Measurements from ENCODE around the gene TNFAIP3.
A peak's percentile ranks its signal among the peaks of the same experiment; 100 is the strongest.

Gene TNFAIP3

DNA sequence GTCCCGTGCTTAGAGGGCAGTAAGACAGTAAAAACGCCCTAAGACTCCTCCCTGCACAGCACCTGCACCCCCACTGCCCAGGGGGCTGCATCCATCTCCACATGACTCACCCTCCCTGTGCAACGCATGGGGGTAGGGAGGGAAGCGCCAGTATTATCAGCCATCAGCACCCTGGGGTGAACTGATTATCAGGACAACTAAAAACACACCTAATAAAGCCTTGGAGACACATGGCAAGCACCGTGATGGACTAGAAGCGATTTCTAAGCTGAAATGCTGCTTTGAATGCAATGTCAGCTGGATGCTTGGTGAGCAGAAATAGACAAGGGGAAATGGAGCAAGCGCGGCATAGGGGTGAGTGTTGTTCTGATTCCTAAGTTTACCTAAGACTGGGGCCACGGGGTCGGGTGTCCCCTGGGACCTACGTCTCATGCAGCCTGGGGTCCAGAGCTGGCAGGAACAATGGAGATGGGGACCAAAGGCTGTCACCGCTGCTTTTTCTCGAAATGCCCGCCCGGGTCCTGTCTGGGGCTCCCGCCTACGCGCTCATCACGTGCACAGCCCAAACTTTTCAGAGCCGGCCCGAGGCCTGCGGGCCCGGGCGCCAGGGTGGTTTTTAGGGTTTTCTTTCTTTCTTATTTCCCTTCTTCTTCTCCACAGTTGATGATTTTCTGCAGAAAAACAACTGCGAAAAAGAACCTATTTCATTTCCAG, 702 bp upstream of the TNFAIP3 start:
- DNase-seq = no peak

- peak; percentile 71 for DNase-seq
Observed at GRCh38 chr6:137867685-137868509, 838 bp downstream of the TNFAIP3 start.

GRCh38 chr6:137868721-137869548, 1.9 kb downstream of the TNFAIP3 start:
- no peak for DNase-seq

DNA sequence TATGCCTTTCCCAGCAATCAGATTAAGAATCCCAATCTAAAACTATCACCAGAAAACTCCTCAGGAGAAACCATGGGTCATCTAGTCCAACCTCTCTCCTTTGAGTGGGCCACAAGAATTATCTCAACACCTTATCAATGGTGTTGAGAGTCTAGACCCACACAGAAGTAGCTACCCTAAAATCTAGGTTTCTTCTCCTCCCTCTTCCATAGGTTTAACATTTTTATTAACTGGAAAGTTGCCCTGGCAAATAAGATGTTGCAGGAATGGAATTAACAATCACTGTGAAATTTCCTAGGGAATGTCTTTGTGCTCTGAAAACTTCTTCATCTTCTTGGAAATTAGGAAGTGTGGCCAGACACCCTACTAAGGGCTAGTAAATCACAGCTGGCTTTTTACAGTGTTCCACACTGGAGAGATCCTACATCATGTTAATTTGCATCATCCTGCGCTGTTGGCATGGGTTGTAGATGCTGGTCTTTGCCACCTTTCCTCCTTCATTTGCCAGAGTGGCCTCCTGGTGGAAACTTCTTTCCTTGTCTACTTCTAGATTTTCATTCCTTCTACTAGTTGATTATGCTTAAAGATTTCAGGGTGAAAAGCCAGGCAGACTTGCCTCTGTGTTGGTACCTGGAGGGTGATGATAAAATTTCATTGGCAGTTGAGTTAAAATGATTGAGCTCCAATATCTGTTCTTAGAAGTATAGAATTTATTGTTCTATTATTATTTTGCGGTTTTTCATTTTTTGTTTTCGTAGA, 2.7 kb downstream of the TNFAIP3 start:
- DNase-seq = no peak

GRCh38 chr6:137870308-137870644, 3.2 kb downstream of the TNFAIP3 start:
- no peak for DNase-seq

- no peak for DNase-seq
Observed at GRCh38 chr6:137870744-137871247, 3.7 kb downstream of the TNFAIP3 start.

DNA sequence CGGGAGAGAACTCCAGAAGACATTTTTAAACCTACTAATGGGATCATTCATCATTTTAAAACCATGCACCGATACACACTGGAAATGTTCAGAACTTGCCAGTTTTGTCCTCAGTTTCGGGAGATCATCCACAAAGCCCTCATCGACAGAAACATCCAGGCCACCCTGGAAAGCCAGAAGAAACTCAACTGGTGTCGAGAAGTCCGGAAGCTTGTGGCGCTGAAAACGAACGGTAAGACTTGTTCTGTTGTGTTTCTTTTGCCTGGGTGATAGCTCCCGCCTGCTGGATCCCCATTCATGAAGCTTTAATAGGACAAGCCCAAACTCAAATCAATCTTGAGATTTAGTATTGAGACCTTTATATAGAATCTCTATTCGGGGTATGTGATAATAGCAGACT, 4.2 kb downstream of the TNFAIP3 start:
- DNase-seq = no peak

DNA sequence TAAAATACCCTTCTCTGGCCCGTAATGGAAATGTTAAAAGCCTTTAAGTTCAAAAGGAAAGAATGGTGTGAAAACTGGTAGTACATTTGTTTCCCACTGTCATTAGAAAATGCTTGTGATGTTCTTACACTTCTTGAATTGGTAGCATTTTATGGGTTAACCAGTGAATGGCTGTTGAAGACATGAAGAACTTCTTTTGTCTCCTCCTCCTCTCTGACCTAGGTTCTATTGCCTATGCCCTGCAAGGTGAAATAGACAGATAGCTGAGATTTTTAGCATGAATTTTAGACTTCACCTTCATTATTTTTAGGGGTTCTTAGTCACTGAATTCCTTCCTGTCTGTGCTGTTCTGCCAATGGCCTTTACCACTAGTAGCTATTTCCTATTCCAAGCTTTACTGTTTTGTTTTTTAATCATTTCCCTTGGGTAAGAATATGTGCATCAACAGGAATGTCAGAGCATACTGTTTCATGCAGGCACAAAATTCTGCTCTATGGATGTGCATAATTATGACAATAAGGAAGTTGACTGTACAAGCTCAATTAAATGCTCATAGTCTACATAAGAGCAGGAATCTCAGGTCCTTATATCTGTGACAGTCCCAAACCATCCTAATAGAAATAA, 4.9 kb downstream of the TNFAIP3 start:
- DNase-seq = no peak

- no peak for DNase-seq
Observed at GRCh38 chr6:137872581-137873115, 5.6 kb downstream of the TNFAIP3 start.

- peak; percentile 30 for DNase-seq
Observed at GRCh38 chr6:137873273-137873762, 6.3 kb downstream of the TNFAIP3 start.

- no peak for DNase-seq
Observed at GRCh38 chr6:137874204-137875057, 7.4 kb downstream of the TNFAIP3 start.

DNA sequence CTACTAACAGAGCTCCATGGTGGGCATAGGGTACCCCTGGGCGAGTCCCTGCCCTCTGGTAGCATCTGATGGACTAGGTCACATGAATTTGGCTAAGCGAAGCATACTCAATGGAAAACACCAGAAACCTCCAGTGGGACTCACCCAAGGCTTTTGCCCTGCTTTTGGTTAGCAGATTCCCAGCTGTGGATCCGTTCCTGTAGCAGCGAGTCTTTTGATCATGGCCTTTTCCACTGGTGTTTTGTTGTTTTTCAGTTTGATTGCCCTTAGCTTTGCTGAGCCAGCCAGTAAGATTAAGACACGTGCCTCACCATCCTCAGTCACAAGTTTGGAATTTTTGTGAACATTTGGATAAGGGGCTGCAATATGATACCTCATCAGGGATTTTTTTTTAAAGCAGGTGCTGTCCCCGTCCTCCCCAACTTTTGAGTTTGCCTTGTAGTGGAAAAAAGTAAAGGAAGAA, 8.0 kb downstream of the TNFAIP3 start:
- no peak for DNase-seq

- DNase-seq = no peak
Observed at GRCh38 chr6:137875606-137876005, 8.5 kb downstream of the TNFAIP3 start.

DNA sequence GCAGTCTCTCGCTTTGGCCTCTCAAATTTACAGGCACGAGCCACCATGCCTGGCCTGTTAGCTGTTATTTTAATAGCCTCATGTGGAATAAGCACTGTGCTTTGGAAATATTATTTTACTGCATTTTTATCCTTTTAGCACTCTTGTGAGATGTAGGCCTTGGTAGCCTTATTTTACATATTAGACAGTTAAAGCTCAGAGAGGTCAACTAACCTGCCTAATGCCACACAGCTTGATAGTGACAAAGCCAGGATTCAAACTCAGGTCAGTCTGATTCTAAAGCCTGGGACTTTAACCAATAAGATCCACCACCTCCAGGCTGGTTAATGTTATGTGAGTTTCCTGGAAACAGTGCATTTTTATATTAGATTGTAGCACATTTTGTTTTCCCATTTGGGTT, 9.5 kb downstream of the TNFAIP3 start:
- DNase-seq = no peak

GRCh38 chr6:137877113-137877512, 10.1 kb downstream of the TNFAIP3 start:
- no peak for DNase-seq

DNA sequence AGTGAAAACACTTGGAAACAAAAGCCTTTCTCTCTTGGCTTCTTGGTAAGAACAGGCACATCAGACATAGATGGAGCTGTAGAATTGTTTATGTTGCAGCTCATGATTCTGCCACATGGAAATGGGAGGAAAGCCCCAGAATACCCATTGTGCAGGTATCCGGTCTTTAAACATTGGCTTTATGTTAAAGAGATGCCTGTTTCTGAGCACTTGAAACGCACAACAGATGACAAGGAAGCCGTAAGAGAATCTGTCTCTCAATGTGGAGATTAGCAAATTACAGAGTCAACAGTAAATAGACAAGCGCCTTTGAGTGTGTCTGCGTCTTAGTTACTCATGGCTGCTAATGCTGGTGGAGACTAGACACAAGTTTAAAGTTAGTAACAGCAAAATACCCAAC, 10.5 kb downstream of the TNFAIP3 start:
- no peak for DNase-seq

- no peak for DNase-seq
Observed at GRCh38 chr6:137878029-137878428, 11.0 kb downstream of the TNFAIP3 start.

DNA sequence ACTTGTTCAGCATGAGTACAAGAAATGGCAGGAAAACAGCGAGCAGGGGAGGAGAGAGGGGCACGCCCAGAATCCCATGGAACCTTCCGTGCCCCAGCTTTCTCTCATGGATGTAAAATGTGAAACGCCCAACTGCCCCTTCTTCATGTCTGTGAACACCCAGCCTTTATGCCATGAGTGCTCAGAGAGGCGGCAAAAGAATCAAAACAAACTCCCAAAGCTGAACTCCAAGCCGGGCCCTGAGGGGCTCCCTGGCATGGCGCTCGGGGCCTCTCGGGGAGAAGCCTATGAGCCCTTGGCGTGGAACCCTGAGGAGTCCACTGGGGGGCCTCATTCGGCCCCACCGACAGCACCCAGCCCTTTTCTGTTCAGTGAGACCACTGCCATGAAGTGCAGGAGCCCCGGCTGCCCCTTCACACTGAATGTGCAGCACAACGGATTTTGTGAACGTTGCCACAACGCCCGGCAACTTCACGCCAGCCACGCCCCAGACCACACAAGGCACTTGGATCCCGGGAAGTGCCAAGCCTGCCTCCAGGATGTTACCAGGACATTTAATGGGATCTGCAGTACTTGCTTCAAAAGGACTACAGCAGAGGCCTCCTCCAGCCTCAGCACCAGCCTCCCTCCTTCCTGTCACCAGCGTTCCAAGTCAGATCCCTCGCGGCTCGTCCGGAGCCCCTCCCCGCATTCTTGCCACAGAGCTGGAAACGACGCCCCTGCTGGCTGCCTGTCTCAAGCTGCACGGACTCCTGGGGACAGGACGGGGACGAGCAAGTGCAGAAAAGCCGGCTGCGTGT, 11.6 kb downstream of the TNFAIP3 start:
- no peak for DNase-seq

DNA sequence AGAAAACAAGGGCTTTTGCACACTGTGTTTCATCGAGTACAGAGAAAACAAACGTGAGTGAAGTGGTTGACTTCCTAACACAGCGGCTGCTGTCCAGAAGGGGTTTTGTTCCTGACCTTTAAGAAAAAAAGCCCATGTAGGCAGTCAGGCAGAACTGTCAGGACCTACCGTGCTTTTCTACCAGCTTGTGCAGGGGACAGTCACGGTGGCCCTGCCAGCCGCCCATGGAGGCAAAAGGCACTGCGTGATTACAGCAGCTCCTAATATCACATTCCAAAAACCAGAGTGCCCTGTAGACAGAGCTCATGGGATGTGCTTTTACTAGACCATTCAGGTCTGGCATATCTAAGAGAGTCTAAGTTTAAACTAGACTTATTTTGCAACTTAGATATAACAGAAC, 12.2 kb downstream of the TNFAIP3 start:
- no peak for DNase-seq

Data from CD4-positive, alpha-beta T cell treated with Interleukin-17A for 4 hours (primary cell).